SIG-M5 treated with dmso at 0.1 percent for 504 hours (cell line): ENCODE results near the gene MFAP5.
"Not testable (repeated sequence)": the region's sequence is repeated elsewhere in the genome, so short reads cannot be mapped to it uniquely, and the experiment has no call there.

Experiments used
- DNase-seq: peaks from one replicate; lab custom pipeline; 2025; ENCODE audit not compliant: unreplicated experiment; lab: John Stamatoyannopoulos, UW

The MFAP5 gene

GRCh38 chr12:8635342-8636006, 27.2 kb downstream of the MFAP5 start:
- not testable (repeated sequence) for DNase-seq

DNA sequence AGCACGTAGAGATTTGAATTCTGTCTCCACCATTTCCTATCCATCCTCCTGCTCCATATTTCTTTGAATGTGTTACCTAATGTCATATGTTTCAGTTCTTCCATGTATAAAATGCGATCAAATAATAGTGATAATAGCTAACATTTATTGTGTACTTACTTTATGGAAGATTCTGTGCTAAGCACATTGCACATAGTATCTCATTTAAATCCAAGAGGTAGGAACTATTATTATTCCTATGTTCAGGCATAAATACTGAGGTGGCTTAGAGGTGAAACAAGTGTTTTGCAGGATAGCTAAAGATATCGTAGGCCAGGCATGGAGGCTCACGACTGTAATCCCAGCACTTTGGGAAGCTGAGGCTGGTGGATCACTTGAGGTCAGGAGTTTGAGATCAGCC, 32.5 kb downstream of the MFAP5 start:
- no peak for DNase-seq

DNA sequence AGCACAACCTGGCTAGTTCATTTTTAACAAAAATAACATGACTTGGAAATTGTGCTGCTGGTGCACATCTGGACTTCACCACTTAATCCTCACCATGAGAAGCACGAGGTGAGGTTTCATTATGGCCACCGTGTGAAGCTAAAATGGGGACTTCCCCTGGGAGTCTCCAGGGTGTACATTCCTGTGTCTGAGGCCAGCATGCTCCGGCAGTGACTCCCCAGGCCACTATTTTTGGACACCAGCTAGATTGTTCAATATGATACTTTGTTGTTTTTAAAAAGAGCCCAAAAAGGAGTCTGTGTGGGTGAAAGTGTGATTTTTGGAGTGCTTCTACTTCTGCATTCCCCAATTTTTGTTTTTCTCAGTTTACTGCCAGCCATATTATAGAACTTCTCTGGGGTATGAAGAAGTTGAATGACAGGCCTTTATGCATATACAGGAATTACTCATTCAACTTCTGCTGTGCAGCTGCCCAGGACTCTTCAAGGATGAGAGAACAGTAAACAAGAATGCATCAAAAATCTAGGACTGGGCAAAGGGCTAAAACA, 33.1 kb downstream of the MFAP5 start:
- no peak for DNase-seq

GRCh38 chr12:8628731-8629130, 33.9 kb downstream of the MFAP5 start:
- DNase-seq = no peak

DNA sequence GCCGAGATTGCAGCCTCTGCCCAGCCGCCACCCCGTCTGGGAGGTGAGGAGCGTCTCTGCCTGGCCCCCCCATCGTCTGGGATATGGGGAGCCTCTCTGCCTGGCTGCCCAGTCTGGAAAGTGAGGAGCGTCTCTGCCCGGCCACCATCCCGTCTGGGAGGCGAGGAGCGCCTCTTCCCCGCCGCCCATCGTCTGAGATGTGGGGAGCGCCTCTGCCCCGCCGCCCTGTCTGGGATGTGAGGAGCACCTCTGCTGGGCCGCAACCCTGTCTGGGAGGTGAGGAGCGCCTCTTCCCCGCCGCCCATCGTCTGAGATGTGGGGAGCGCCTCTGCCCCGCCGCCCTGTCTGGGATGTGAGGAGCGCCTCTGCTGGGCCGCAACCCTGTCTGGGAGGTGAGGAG, 37.9 kb downstream of the MFAP5 start:
- DNase-seq = not testable (repeated sequence)

- no peak for DNase-seq
Observed at GRCh38 chr12:8622646-8623045, 40.0 kb downstream of the MFAP5 start.

DNA sequence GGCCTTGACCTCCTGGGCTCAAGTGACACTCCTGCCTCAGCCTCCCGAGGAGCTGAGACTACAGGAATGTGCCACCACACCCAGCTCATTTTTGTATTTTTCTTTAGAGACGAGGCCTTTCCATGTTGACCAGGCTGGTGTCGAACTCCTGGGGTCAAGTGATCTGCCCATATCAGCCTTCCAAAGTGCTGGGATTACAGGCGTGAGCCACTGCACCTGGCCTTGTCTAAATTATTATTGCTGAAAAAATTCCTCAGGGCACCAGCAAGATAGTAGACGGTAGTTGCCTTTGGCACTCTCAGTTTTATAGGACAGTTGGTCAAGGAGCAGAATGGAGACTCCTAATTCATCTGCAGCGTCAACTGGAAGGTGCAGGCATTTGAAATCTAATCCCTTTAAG, 47.4 kb downstream of the MFAP5 start:
- DNase-seq = no peak

DNA sequence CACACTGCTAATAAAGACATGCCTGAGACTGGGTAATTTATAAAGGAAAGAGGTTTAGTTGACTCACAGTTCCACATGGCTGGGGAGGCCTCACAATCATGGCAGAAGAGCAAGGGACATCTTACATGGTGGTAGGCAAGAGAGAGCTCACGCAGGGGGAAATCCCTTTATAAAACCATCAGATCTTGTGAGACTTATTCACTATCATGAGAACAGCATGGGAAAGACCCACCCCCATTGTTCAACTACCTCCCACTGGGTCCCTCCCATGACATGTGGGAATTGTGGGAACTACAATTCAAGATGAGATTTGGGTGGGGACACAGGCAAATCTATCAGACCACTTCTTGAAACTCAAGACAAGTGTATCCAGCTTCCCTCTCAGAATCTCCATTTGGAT, 48.7 kb downstream of the MFAP5 start:
- DNase-seq = not testable (repeated sequence)

DNA sequence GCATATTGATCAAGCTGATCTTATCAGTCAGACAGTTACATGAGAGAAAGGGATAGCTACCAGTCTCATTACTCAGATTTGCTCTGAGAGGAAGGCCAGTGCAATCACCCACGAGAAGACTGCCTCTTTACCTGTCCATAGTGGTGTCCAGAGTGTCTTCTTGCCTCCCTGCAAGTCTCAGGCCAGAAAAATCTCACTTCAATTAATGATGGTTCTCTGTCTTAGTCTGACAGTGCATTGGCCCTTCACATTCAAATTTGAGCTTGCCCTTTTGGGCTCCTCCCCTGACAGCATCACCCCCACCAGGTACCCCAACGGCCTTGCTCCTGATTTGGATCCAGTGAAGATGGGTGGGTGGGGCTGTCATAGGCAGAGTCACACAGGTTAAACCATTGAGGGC, 50.0 kb downstream of the MFAP5 start, which contains the start of gene AICDA:
Gene AICDA (minus strand): TSS at position 231 of the 400 bp plus-strand sequence. CDS start 92 bp downstream, at position 139.
- DNase-seq = no peak

DNA sequence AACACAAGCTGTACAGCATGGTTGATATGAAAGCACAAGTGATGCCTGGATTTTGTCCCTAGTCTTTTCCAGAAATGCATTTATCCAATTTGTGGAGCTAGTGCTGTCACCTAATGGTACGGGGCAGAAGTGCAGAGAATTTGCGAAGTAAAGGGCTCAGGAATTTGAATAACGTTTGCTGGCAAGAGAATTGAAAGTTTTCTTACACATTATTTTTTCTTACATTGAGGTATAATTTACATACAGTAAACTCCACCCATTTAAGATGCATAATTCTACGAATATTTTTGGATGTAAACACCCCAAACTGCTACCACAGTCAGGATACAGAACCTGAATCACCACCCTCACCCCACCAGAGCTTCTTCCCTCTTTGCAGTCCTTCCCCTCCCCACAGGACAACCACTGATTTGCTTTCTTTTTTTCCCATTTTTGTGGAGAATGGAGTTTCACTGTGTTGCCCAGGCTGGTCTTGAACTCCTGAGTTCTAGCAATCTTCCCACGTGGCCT, 53.5 kb downstream of the MFAP5 start:
- DNase-seq = peak; percentile 22

DNA sequence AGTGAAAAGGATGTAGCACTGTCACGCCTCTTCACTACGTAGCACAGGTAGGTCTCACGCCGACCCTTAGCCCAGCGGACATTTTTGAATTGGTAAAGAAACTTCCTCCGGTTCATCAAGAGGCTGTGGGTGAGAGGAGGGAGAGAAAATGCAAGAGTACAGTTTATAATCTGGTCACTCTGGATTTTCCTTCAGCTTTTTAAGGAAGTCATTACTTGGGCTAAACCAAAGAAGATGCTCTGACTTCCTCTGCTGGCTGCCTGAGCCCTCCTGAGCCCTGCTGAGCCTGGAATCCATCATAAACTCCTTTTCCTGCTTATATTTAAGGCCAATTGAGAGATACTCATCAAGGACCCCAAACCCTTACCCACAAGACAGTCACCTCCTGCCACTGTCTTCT, 55.7 kb downstream of the MFAP5 start:
- DNase-seq = no peak

DNA sequence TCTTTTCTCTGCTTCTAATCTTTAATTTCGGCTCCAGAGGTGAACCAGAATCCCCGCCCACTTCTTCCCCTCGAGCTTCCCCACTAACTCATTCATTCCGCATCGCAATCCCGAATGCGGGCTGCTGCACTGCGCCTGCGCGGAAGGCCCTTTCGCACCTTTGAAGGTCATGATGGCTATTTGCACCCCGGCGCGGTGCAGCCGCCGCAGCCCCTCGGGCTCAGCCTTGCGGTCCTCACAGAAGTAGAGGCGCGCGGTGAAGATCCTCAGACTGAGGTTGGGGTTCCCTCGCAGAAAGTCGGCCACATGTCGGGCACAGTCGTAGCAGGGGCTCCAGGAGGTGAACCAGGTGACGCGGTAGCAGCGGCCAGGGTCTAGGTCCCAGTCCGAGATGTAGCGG, 57.6 kb downstream of the MFAP5 start:
- DNase-seq = no peak

DNA sequence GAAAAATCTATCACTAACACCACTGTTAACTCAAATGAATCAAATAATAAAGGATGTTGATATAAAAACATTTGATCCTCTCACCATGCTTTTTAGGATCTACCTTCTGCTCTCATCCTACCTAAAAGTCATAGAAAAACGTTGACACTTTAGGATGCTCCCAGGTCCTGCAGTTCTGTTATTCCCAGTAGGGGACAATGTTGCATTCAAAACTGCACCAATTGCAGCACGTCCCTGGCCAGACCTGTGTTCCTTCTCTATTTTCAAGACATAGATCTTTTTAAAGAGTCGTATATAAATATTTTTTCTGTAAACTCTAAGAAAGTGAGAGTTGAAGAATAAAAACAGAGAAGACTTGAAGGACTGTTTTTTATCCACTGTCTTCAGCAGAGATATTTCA, 58.8 kb downstream of the MFAP5 start:
- peak; percentile 17 for DNase-seq

DNA sequence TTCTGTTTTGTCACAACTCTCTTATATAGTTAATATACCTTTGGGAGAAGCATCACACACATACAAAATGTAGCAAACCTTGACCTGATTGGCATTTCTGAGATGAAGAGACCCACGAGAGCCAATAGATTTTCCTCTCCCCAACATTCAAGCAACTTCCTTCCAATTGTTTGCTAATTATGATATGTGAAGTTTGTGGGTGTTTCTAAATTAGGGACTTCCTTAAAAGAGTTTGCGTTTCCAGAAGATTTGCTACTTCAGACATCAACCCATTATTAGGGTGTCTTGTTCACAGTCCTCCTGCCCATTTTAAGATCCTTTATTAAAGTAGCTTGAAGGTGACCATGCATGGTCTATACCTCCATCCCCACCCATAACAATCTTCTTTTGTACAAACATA, 59.3 kb downstream of the MFAP5 start:
- DNase-seq = no peak

GRCh38 chr12:8596561-8596960, 66.1 kb downstream of the MFAP5 start:
- DNase-seq = no peak
